ENCODE results near the gene F2R.
"Not testable (repeated sequence)": the region's sequence is repeated elsewhere in the genome, so short reads cannot be mapped to it uniquely, and the experiment has no call there.

F2R gene

DNA sequence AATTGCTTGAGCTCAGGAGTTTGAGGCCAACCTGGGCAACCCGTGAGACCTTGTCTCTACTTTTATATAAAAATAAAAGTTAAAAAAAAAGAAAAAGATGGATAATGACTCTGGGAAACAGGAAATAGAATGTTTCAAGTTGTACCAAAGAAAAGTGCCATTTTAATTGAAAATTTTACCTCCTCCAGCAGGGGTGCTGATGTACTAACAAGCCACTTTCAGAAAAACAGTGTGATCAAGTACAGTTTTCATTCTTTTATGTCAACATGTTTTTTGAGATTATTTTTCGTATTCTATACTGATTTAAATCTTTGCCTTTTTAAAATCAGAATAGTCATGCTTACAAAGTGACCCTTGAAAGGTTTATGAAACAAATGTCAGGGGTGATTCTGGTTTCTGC lies 30.8 kb downstream of the F2R start:
- Mint-ChIP-seq H3K9me3 (ENCODE audit: low read depth) (no peaks in the 10 kb centered on the region), H3K4me1 (ENCODE audit: low read depth) (no peaks in the 10 kb centered on the region), H3K4me3 (no peak overlapping the region), H3K27ac (no peak overlapping the region), H3K27me3 (peaks cover 4% of the 10 kb centered on the region), H3K36me3 (no peaks in the 10 kb centered on the region)

DNA sequence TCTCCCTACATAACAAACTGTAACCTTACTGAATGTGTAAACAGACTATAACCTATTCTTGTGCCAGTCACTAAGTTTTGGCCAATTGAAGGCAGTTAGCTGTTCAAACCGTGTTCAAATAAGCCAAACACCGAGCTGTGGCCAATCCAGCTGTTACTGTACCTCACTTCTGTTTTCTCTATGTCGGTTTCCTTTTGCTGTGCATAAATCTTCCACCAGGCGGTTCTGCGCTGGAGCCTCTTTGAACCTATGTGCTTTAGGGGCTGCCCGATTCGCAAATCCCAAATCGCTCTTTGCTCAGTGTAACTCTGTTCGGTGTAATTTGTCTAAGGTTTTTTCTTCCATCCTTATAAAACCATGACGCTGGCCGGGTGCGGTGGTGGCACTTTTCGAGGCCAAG lies 31.8 kb downstream of the F2R start:
- no peaks in the 10 kb centered on the region for H3K36me3 Mint-ChIP-seq
- peaks cover 7% of the 10 kb centered on the region for H3K27me3 Mint-ChIP-seq
- no peaks in the 10 kb centered on the region for H3K4me1 Mint-ChIP-seq (ENCODE audit: low read depth)
- H3K27ac Mint-ChIP-seq: no peak overlapping the region
- H3K9me3 Mint-ChIP-seq (ENCODE audit: low read depth): no peaks in the 10 kb centered on the region
- no peak overlapping the region for H3K4me3 Mint-ChIP-seq

DNA sequence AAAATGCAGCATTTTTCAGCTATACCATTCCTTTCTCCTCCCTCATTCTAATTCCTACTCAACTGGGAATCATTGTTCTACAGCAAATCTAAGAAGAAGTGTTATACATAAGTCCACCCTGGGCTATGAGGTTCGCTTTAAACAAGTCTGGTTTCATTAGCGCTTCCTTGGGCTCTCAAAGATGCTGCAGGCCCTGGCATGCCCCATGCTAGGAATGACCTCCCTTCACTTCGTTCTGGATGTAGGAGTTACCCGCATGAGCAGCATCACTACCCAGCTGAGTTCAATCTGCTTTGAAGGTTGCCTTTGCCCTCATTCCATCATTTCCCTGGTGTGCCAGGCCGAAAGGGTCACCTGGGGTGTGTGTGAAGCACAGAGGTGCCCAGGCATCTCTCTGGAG lies 35.4 kb downstream of the F2R start:
- H3K4me1 Mint-ChIP-seq (ENCODE audit: low read depth): no peaks in the 10 kb centered on the region
- H3K27ac Mint-ChIP-seq: no peak overlapping the region
- no peak overlapping the region for H3K4me3 Mint-ChIP-seq
- no peaks in the 10 kb centered on the region for H3K9me3 Mint-ChIP-seq (ENCODE audit: low read depth)
- peaks cover 7% of the 10 kb centered on the region for H3K27me3 Mint-ChIP-seq
- no peaks in the 10 kb centered on the region for H3K36me3 Mint-ChIP-seq

DNA sequence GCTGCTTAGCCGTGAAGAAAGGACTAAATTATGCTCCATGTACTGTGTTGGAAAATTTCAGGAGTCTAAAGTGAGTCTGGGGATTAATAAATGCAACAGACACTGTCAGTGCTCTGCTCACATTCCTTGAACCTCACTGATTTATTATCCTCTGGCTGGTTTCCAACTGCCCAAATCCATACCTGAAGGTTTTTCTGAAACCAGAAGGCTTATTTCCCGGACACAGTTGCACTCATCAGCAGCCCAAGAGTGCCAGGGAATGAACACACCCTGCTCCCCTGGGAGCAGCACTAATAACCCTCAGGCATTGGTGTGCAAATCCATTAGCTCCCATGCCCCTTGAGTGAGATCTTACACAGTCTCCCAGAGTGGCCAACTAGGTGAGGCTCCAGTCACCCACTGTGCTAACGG lies 38.7 kb downstream of the F2R start:
- Mint-ChIP-seq H3K27me3 (peaks cover 4% of the 10 kb centered on the region), H3K27ac (no peak overlapping the region), H3K9me3 (ENCODE audit: low read depth) (no peaks in the 10 kb centered on the region), H3K4me3 (no peak overlapping the region), H3K4me1 (ENCODE audit: low read depth) (no peaks in the 10 kb centered on the region), H3K36me3 (no peaks in the 10 kb centered on the region)

DNA sequence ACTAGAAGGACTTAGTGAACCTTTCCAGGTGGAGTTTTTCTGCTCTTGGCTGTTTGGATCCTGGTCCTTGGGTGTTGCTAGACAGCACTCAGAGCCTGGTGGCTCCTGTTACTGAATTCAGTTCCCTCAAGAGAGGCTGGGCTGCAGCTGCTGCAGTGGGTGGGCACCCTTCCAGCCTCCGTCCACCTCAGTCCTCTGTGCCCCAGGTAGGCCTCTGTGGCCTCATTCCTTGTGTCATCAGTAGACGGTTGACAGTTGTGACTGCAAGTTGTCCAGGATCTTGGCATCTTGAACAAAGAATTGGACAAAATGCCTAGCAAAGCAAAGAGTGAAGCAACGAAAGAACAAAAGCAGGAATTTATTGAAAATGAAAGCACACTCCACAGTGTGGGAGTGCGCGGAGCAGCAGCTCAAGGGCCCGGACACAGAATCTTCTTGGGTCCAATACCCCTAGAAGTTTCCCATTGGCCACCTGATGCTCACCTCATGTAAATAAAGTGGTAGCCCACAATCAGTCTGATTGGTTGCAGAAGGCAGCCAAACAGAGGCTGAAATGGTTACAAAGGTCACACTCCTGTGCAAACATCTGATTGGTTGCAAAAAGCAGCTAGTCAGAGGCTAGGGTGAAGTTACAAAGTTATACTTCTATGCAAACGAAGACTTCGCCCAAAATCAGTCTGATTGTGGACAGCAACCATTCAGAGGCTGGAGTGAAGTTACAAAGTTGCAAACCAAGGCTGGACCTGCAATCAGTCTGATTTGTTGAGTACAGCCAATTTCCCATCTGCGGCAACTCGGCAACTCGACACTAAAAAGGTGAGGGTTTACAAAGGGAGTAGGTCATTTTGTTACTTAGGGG lies 40.1 kb downstream of the F2R start:
- H3K9me3 Mint-ChIP-seq (ENCODE audit: low read depth): no peaks in the 10 kb centered on the region
- H3K4me1 Mint-ChIP-seq (ENCODE audit: low read depth): no peaks in the 10 kb centered on the region
- H3K27me3 Mint-ChIP-seq: peaks cover 4% of the 10 kb centered on the region
- H3K4me3 Mint-ChIP-seq: no peak overlapping the region
- H3K36me3 Mint-ChIP-seq: no peaks in the 10 kb centered on the region
- no peak overlapping the region for H3K27ac Mint-ChIP-seq

DNA sequence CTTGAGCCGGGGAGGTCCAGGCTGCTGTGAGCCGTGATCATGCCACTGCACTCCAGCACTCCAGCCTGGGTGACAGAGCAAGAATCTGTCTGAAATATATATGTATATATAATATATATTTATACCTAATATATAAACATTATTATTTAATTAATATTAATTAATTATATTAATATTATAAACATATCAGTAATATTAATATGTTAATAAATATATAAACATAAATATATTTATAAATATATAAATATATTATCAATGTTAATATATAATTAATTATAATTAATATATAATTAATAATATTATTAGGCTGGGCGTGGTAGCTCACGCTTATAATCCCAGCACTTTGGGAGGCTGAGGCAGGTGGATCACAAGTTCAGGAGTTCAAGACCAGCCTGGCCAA lies 41.1 kb downstream of the F2R start:
- Mint-ChIP-seq H3K27ac (no peak overlapping the region), H3K27me3 (peaks cover 4% of the 10 kb centered on the region), H3K4me1 (ENCODE audit: low read depth) (no peaks in the 10 kb centered on the region), H3K4me3 (no peak overlapping the region), H3K36me3 (no peaks in the 10 kb centered on the region), H3K9me3 (ENCODE audit: low read depth) (no peaks in the 10 kb centered on the region)

DNA sequence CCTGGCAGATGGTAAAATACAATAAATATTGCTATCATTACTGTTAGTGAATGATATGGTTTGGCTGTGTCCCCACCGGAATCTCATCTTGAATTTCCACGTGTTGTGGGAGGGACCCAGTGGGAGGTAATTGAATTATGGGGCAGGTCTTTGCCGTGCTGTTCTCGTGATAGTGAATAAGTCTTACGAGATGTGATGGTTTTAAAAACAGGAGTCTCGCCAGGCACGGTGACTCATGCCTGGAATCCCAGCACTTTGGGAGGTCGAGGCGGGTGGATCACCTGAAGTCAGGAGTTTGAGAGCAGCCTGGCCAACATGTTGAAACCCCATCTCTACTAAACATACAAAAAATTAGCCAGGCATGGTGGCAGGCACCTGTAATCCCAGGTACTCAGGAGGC lies 45.2 kb downstream of the F2R start:
- not testable (repeated sequence) for H3K4me3 Mint-ChIP-seq; H3K4me1 Mint-ChIP-seq (ENCODE audit: low read depth); H3K36me3 Mint-ChIP-seq; H3K27ac Mint-ChIP-seq; H3K9me3 Mint-ChIP-seq (ENCODE audit: low read depth); H3K27me3 Mint-ChIP-seq

DNA sequence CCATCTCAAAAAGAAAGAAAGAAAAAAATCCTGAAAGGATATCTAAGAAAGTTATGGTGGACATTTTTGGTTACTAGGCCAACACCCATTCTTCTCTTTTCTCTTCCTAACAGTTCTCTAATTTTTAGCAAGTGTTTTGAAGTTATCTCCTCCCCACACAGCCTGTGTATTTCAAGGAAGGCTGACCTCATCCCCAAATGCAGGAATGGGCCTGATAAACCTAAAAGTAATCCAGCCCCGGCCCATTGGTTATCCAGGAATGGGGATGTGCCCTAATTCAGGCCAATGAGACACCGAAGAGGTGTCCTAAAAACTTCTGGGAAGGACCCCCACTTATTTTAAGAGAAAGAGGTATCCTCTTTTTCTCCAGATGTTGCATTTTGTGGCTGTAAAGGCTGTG lies 46.6 kb downstream of the F2R start:
- Mint-ChIP-seq H3K4me1 (ENCODE audit: low read depth) (peaks cover 4% of the 10 kb centered on the region), H3K36me3 (peaks cover 4% of the 10 kb centered on the region), H3K27ac (no peak overlapping the region), H3K9me3 (ENCODE audit: low read depth) (peaks cover 6% of the 10 kb centered on the region), H3K4me3 (no peak overlapping the region), H3K27me3 (peaks cover 2% of the 10 kb centered on the region)

DNA sequence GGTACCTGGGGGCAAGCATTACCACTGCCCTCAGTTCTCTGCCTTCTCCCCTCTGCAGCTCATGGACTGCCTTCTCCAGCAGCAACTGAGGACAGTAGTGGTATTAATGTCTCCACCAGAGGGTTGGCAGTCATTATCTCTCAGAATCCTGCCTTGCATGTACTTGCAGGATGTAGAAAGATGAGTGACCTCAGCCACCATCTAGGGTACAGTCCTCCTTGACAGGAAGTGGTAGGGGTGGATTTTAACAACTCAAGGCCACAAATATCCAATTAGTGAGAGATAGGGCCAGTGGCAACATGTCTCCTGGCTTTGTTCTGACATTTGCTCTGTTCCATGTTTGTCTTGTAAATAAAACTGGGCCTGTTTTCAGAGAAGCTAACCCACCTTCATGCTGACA lies 47.2 kb downstream of the F2R start:
- Mint-ChIP-seq H3K4me3 (no peak overlapping the region), H3K9me3 (ENCODE audit: low read depth) (peaks cover 6% of the 10 kb centered on the region), H3K27me3 (peaks cover 2% of the 10 kb centered on the region), H3K36me3 (peaks cover 4% of the 10 kb centered on the region), H3K4me1 (ENCODE audit: low read depth) (peaks cover 7% of the 10 kb centered on the region), H3K27ac (no peak overlapping the region)

DNA sequence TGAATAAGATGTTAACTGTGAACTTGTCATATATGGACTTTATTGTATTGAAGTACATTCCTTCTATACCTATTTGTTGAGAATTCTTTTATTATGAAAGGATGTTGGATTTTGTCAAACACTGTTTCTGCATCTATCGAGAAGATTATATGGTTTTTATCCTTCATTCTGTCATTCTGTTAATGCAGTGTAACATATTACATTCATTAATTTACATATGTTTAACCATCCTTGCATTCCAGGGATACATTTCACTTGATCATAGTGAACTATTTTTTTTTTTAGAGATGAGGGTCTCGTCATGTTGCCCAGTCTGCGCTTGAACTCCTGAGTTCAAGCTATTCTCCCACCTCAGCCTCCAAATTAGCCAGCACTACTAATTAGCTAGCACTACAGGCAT lies 48.4 kb downstream of the F2R start:
- no peaks in the 10 kb centered on the region for H3K27me3 Mint-ChIP-seq
- H3K27ac Mint-ChIP-seq: no peak overlapping the region
- H3K36me3 Mint-ChIP-seq: peaks cover 4% of the 10 kb centered on the region
- peaks cover 6% of the 10 kb centered on the region for H3K9me3 Mint-ChIP-seq (ENCODE audit: low read depth)
- H3K4me3 Mint-ChIP-seq: no peak overlapping the region
- H3K4me1 Mint-ChIP-seq (ENCODE audit: low read depth): peaks cover 7% of the 10 kb centered on the region

DNA sequence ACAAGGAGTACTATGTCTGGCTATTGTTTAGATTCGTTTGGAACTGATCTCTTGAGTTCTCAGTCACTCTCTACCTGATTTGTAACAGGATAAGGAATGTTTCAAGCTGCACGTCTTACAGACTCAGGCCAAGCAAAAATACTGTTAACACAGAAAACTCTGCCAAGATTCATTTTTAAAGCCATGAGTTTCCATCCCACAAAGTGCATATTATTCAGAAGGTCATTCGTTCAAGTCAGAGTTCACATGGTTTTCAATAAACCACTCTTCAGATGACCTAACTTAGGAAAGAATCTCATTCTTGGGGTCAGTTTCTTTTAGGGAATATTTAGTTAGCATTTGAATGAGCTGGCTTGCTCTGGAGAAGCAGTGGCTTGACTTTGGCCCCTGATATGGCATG lies 49.3 kb downstream of the F2R start:
- Mint-ChIP-seq H3K27me3 (no peaks in the 10 kb centered on the region), H3K4me1 (ENCODE audit: low read depth) (peaks cover 7% of the 10 kb centered on the region), H3K4me3 (no peak overlapping the region), H3K36me3 (peaks cover 4% of the 10 kb centered on the region), H3K9me3 (ENCODE audit: low read depth) (peaks cover 6% of the 10 kb centered on the region), H3K27ac (no peak overlapping the region)

DNA sequence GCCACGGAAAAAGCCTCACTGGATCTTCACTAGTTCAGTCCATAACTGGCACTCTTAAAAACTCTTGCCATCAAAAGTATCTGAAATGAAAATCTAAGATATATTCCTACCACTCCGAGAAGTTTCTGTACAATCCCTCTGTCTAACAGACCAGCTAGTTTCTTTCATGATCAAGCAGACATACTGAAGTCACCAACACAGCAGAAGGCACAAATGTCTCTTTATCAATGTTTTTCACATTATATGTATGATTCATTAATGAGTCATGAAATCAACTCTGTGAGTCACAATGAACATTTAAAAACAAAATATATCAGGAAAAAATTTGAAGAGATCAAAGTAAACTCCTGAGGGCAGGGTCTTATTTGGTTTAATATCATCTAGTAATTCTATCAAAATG lies 50.8 kb downstream of the F2R start:
- Mint-ChIP-seq H3K27me3 (no peaks in the 10 kb centered on the region), H3K4me3 (no peak overlapping the region), H3K27ac (no peak overlapping the region), H3K9me3 (ENCODE audit: low read depth) (peaks cover 6% of the 10 kb centered on the region), H3K36me3 (peaks cover 4% of the 10 kb centered on the region), H3K4me1 (ENCODE audit: low read depth) (peaks cover 7% of the 10 kb centered on the region)

DNA sequence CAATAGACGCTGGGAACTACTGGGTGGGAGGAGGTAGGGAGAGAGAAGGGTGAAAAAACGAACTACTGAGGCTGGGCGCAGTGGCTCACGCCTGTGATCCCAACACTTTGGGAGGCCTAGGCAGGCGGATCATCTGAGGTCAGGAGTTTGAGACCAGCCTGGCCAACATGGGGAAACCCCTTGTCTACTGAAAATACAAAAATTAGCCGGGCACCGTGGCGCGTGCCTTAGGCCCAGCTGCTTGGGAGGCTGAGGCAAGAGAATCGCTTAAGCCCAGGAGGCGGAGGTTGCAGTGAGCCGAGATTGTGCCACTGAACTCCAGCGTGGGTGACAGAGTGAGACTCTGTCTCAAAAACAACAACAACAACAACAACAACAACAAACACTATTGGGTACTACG lies 55.1 kb downstream of the F2R start:
- H3K27me3 Mint-ChIP-seq; H3K4me1 Mint-ChIP-seq (ENCODE audit: low read depth); H3K4me3 Mint-ChIP-seq; H3K36me3 Mint-ChIP-seq; H3K27ac Mint-ChIP-seq; H3K9me3 Mint-ChIP-seq (ENCODE audit: low read depth): not testable (repeated sequence)

DNA sequence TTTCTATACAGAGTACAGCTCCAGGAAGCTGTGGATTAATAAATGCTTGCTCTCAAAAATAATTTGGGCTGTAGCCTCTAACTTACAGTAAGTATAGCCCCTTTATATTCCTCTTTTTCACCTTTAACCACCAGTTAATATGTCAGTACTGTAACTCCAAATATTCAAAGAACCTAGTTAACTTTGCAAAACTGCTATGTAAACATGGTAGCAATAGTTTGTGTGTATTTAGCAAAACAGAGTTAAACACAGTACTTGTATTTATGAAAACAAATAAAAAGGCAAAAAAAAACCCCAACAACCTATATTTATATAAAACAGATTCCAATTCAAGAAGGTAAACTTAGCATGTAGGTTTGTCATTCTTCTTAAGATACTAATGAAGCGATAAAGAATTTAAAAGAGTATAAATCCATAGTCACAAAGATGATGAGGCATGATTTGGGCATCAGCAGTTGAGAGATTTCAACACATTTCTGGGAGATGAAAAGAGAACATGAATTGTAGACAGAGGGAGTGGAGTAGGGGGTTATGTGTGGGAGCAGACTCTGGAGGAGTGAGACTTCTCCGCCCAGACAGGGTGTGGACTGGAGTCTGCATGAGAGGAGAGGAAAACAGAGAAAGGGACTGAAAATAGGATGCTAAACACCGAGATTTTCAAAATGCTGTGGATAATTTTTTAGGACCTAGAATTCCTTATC lies 55.9 kb downstream of the F2R start:
- Mint-ChIP-seq H3K4me1 (ENCODE audit: low read depth) (peaks cover 5% of the 10 kb centered on the region), H3K27ac (no peak overlapping the region), H3K9me3 (ENCODE audit: low read depth) (no peaks in the 10 kb centered on the region), H3K4me3 (no peak overlapping the region), H3K27me3 (no peaks in the 10 kb centered on the region), H3K36me3 (no peaks in the 10 kb centered on the region)

DNA sequence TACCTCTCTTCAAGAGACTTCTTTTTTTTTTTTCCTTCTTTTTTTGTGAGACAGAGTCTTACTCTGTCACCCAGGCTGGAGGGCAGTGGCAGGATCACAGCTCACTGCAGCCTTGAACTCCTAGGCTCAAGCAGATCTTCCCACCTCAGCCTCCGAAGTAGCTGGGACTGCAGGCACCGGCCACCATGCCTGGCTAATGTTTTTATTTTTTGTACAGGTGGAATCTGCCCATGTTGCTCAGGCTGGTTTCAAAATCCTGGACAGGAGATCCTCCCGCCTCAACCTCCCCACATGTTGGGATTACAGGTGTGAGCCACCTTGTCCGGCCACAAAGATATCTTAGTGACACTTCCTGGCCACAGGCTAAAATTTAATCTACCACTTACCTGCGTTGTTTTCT lies 60.0 kb downstream of the F2R start:
- H3K9me3 Mint-ChIP-seq (ENCODE audit: low read depth): no peaks in the 10 kb centered on the region
- H3K4me1 Mint-ChIP-seq (ENCODE audit: low read depth): peaks cover 2% of the 10 kb centered on the region

DNA sequence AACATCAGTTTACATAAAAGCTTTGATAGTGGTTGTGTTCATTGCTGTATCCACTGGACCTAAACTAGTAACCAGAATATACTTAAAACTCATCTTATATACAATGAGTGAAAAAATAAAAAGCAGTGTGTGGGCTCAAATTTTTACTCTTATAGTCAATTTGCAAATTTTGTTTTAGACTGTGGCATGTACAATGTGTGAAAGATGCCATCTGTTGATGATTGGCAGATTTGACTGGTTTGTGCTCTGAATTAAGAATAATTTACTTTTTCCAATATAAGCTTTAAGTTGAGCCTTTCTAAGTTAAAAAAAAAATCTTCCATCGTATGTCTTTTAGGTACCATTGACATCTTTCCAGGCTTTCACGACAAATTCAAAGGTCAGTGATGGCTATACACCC lies 60.5 kb downstream of the F2R start:
- Mint-ChIP-seq H3K27me3 (no peaks in the 10 kb centered on the region), H3K36me3 (no peaks in the 10 kb centered on the region), H3K4me3 (no peak overlapping the region), H3K4me1 (ENCODE audit: low read depth) (peaks cover 2% of the 10 kb centered on the region), H3K27ac (no peak overlapping the region), H3K9me3 (ENCODE audit: low read depth) (no peaks in the 10 kb centered on the region)

More for the DNA sequence above, 60.0 kb downstream of the F2R start:
- Mint-ChIP-seq H3K4me3 (no peak overlapping the region), H3K36me3 (no peaks in the 10 kb centered on the region), H3K27ac (no peak overlapping the region), H3K27me3 (no peaks in the 10 kb centered on the region)
